Embryonic facial prominence (tissue), 1 donor: Measurements from ENCODE around the gene ARFRP1.
"Not testable (repeated sequence)": the region's sequence is repeated elsewhere in the genome, so short reads cannot be mapped to it uniquely, and the experiment has no call there.

Experiments
- DNase-seq: peaks from one replicate; pipeline ENCODE4 v3.0.0-alpha.2; 2016; ENCODE audit errors: extremely low spot score

Gene ARFRP1

GRCh38 chr20:63678071-63678470, 29.7 kb downstream of the ARFRP1 start:
- no peak for DNase-seq

DNA sequence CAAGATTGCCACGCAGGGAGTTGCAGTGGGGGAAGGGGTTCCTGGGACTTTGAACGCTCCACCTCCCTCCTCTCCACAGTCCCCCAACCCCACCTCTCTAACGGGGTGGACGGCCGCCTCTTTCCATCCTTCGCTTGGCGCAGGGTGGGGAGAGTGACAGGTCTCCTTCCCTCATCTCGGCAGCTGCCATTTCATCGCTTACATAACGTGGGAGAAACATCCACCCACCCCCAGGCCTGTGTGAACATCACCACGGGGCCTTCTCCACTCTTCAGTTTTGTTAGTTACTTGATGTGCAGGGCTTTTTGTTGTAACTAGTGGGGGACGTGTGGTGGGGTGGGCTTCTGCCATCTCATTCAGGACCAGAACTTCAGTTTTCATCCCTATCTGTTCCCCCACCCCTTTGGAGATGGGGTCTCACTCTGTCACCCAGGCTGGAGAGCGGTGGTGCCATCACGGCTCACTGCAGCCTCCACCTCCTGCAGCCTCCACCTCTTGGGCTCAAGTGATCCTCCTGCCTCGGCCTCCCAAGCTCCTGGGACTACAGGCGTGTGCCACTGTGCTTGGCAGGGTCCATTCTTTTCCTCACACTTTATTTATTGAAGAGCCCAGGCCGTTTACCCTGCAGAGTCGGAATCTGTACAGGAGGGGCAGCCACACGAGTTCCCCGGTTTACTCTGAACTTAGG, 32.0 kb downstream of the ARFRP1 start:
- no peak for DNase-seq

DNA sequence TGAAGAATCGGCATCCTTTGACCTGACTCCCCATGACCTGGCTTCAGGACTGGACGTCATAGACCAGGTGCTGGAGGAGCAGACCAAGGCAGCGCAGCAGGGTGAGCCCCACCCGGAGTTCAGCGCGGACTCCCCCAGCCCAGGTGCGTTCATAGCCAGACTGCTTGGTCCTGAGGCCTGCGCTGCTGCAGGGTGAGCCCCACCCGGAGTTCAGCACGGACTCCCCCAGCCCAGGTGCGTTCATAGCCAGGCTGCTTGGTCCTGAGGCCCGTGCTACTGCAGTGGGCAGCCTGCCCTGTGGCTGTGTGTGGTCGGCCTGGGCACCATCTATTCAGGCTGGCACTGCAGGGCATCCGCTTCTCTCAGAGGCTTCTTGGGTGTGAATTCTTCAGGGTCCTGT, 33.8 kb downstream of the ARFRP1 start:
- no peak for DNase-seq

GRCh38 chr20:63672666-63673065, 35.1 kb downstream of the ARFRP1 start:
- no peak for DNase-seq

DNA sequence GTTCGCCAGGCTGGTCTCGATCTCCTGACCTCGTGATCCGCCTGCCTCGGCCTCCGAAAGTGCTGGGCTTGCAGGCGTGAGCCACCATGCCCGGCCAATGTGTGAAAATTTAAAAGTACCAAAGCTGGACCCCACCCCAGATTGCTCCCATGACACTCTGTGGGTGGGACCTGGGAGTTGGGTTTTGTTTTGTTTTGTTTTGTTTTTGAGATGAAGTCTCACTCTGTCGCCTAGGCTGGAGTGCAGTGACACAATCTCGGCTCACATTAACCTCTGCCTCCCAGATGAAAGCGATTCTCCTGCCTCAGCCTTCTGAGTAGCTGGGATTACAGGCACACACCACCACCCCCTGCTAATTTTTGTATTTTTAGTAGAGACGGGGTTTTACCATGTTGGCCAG, 36.1 kb downstream of the ARFRP1 start:
- DNase-seq: not testable (repeated sequence)

GRCh38 chr20:63668351-63668750, 39.4 kb downstream of the ARFRP1 start:
- no peak for DNase-seq

GRCh38 chr20:63667858-63668257, 39.9 kb downstream of the ARFRP1 start:
- DNase-seq: no peak

DNA sequence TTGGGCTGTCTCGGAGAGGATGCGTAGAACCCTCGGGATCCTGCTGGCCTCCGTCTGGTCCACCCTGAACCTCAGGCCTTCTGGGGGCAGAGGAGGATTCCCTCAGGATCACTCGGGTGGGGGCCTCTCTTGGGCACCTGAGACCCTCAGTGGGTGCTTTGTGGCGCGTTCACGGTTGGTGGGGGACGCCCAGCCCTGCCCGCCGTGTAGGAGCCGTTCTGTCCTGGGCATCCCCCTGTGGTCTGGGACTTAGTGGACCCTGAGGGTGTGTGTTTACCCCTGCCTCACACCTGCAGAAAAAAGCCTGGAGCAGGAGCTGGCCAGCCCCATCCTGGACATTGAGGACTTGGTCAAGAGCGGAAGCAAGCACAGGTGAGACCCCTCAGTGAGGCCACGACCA, 42.1 kb downstream of the ARFRP1 start:
- no peak for DNase-seq

DNA sequence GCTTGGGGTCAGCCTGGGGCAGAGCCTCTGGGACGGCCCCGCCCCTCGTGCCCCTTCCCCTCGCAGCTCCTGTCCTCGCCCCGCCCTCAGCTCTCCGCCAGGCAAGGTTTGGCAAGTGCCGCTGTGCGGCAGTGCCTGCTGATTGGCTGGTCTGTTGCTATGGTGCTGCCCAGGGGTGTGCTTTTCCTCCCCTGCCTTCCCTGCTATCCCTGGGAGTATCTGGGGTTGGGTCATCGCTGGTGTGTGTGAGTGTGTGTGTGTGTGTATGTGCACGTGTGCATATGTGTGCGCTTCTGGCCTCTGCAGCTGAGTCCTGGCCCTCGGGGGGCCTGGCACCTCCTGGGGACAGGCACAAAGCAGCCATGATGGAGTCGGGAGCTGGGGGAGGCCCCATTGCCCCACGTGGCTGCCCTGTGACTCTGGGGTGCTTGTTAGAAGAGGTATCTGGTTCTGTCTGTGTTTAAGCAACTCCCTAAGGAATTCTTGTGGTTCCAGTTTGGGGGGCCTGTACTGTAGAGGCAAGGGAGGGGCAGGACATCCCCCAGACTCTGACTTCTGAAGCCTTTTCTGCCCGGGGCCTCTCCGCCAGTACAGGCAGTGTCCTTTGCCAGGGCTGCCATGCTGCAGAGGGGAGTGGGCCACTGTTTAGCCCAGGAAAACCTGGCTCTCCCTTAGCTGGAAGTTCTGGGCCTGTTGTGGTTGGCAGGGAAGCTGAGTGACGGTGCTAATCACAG, 42.7 kb downstream of the ARFRP1 start:
- no peak for DNase-seq

DNA sequence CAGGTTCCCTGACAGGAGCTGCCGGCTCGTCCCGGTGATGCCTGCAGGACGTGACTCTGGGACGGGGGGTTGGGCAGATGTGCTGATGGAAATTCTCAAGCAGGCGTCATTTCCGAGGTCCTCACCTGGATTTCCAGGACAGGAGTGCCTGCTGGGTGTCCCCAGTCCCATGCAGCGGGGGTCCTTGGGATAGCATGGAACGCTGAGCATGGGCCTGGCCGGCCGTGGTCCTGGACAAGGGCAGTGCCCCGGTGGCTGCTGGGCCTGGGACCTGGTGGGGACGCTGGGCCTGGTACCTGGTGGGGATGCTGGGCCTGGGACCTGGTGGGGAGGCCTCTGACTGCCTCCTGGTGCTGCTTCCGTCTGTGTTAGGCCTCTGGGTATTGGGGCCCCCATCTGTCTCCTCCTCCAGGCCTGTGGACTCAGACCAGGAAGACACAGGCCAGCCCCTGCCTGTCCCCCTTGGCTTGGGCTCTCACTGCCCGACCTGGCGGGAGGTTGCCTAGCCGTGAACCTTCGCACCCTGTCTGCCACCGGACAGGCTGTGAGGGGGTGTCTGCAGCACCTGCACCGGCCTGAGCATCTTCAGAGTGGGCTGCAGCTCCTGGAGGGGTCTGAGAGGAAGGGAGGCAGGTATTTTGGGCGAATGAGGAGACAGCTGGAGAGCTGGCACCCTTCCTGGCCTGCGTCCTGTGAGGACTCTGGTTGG, 43.5 kb downstream of the ARFRP1 start:
- DNase-seq: no peak

DNA sequence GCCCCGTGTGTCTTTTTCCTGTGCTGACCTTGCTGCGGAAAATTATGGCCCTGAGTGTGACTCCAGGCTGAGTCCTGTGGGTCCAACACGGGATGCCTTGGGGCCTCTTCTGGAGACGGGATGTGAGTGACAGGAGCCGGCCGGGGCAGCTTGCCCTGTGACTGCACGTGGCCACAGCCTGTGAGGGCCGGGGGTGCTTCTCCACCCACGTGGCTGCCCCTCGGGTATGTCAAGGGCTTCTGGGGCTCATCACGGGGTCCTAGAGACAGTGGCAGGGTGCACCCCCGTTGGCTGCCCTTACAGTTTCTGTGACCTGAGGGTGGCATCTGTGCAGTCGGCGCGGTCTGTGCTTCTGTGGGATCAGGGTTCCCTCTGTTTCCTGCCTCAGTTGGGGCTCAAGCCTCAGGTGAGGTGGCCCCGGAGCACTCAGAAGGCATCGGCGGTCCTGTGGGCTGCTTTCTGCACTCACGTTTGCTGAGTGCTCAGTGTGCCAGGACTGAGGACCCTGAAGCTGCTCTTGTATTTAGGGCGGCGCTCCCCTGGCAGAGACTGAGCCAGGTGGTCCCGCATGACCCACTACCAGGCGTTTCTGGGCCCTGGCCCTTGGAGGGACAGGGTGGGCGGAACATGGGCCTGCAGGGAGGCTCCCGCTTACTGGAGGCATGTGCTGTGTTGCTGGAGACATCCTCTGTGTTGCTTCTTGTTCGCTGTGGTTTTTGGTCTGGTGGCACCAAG, 44.3 kb downstream of the ARFRP1 start:
- no peak for DNase-seq

GRCh38 chr20:63662813-63663189, 45.0 kb downstream of the ARFRP1 start:
- DNase-seq: no peak

GRCh38 chr20:63661959-63662812, 45.6 kb downstream of the ARFRP1 start:
- DNase-seq: no peak

- no peak for DNase-seq
Observed at GRCh38 chr20:63661108-63661507, 46.7 kb downstream of the ARFRP1 start.

DNA sequence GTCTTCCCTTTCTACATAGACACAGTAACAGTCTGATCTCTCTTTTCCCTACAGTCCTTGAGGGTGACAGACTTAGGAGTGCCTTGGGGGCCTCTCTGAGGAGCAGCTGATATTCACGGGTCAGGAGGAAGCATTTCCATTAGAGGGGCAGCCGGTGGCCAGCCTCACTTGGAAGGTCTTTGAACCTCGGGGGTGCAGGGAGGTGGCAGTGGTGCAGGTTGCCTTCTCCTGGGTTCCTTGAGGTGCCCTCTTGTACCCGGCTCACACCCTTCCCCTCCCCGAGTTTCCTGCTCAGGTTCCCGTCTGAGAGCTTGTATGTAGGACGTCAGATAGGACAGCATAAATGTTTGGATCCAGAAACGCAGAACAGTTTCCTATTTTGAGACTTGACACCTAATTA, 47.2 kb downstream of the ARFRP1 start:
- DNase-seq: no peak

- not testable (repeated sequence) for DNase-seq
Observed at GRCh38 chr20:63660174-63660573, 47.6 kb downstream of the ARFRP1 start.

- DNase-seq: no peak
Observed at GRCh38 chr20:63659370-63659769, 48.4 kb downstream of the ARFRP1 start.

DNA sequence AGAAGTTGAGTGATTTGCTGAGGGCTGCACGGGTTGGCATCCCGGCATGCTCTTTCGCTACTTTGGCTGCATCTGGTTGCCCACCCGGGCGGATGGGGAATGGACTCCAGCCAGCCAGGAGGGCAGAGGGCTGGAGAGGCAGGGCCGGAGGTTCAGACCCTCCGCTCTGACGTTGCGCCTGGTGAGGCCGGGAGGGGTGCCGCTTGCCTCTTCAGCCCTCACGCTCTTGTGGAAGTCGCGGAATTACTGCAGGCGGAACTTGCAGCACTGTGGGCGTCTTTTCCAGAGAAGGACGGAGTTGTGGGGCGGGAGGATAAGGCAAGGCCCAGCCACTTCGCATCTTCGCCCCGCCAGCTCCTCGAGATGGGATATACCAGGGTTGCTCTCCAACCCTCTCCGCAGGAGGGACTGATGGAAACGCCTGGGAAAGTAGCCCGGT, 49.0 kb downstream of the ARFRP1 start:
- DNase-seq: no peak

DNA sequence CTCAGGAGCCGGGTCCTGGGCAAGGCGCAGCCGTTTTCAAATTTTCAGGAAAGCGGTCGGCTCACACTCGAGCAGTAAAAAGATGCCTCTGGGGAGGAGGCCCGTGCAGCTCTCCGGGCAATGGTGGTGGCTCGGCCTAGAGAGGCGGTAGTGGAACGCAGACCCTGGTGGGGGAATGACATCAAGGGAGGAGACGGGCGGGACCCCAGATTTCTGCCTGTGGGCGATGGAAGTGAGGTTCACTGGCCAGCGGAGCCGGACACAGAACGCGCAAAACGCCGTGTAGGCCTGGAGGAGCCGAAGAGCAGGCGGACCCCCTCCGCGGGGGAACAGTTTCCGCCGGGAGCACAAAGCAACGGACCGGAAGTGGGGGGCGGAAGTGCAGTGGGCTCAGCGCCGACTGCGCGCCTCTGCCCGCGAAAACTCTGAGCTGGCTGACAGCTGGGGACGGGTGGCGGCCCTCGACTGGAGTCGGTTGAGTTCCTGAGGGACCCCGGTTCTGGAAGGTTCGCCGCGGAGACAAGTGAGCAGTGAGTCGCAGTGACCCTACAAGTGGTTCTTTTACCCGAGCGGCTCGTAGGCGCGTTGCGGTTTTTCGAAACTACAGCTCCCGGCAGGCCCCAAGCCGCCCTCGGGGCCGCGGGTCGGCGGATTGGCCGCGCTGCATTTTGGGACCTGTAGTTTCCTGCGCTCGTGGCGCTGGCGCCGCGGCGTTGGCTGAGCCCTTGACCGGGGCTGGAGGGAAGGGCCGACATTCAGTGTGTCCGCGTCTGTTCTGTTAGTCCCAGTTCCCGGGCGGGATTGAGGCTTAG, 49.6 kb downstream of the ARFRP1 start, which contains the start of gene RTEL1:
TSS of gene RTEL1 (plus strand) at position 376 of the 812 bp plus-strand sequence. CDS start 1,091 bp downstream, outside the sequence.
- DNase-seq: peak; percentile 77

DNA sequence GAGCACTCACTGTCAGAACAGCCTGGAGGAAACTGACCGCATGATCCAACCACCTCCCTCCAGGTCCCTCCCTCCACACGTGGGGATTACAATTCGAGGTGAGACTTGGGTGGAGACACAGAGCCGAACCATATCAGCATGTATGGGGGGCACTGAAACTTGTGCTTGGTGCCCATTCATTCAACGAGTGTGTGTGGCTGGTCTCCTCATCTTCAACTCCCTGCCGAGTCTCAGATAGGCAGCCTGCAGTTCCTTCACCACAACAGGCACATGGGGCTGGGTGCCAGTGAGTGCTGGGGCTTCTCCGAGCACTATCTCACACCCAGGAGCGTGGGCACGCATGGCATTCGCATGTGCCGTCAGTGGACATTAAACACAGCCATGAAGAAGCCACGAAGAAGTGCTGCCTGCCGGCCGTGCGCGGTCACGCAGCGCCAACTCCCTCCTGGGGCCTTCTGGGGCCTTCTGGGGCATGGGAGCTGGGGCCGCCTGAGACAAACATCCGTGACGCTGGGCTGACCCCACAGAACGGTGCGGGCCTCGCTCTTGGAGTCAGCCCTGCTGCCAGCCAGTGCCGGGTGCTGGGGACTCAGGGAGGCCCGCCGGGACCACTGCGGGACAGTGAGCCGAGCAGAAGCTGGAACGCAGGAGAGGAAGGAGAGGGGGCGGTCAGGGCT, 50.4 kb downstream of the ARFRP1 start:
- DNase-seq: no peak
